Raji (cell line): ENCODE data around the gene GDF11.

Experiments
- POLR2A ChIP-seq: IDR thresholded peaks from 2 replicates; pipeline ENCODE4 v1.6.1; 2011; ENCODE audit warnings: low read depth, low read length, control low read depth; ENCODE audit not compliant: insufficient read depth

GDF11 gene

GRCh38 chr12:55717011-55718007 lies 25.6 kb upstream of the GDF11 start:
- no peak for TF ChIP-seq POLR2A

- TF ChIP-seq POLR2A = no peak
These were observed 24.9 kb upstream of the GDF11 start for GRCh38 chr12:55718015-55718414.

- no peak for TF ChIP-seq POLR2A
These were observed 24.2 kb upstream of the GDF11 start for GRCh38 chr12:55718624-55719275.

- no peak for TF ChIP-seq POLR2A
These were observed 23.6 kb upstream of the GDF11 start for GRCh38 chr12:55719371-55719770.

- TF ChIP-seq POLR2A = no peak
These were observed 22.8 kb upstream of the GDF11 start, which contains the start of gene RDH5 for GRCh38 chr12:55720071-55720564. Gene RDH5 (plus strand): TSS chr12:55720393. CDS start chr12:55721185, 792 bp downstream.

- no peak for TF ChIP-seq POLR2A
These were observed 22.0 kb upstream of the GDF11 start for GRCh38 chr12:55720894-55721444.

- TF ChIP-seq POLR2A = 0 out of 2 replicates have a peak, but pooled peaks have one; percentile 10
These were observed 21.2 kb upstream of the GDF11 start for GRCh38 chr12:55721601-55722213.

- no peak for TF ChIP-seq POLR2A
These were observed 20.0 kb upstream of the GDF11 start for GRCh38 chr12:55722948-55723347.

- no peak for TF ChIP-seq POLR2A
These were observed 19.3 kb upstream of the GDF11 start for GRCh38 chr12:55723516-55724225.

GRCh38 chr12:55724226-55724939 lies 18.5 kb upstream of the GDF11 start:
- no peak for TF ChIP-seq POLR2A

GRCh38 chr12:55724940-55725309 lies 18.0 kb upstream of the GDF11 start:
- TF ChIP-seq POLR2A = no peak

- no peak for TF ChIP-seq POLR2A
These were observed 17.4 kb upstream of the GDF11 start for GRCh38 chr12:55725556-55725955.

GRCh38 chr12:55726971-55727370 lies 16.0 kb upstream of the GDF11 start:
- TF ChIP-seq POLR2A = no peak
